ENCODE measurements around the gene PSMB1. TPM values are rescaled to one million over a fixed set of nuclear protein-coding genes. Genes with fewer than 3 reads are reported as not detected.

The PSMB1 gene
- total and polyA plus RNA-seq, 9 of the 15 experiments (the other 6 are each of a cell fraction or from before 2014, with no cell fraction given): 447 to 2,953 (median 884) TPM

GRCh38 chr6:170536671-170537070 lies 16.4 kb downstream of the PSMB1 start:
- in situ Hi-C loops (cut with MboI): no loop called here
- H3K4me3 ChIP-seq: no peak overlapping the region
- TF ChIP-seq SMAD2 (IDR thresholded peaks at IDR 0.05; ENCODE audit: low read depth, low read length): no peak
- no peak for TF ChIP-seq MECOM (CRISPR knock-in tag; IDR thresholded peaks at IDR 0.05)
- no peak for TF ChIP-seq NEUROD1 (IDR thresholded peaks at IDR 0.05; ENCODE audit: borderline replicate concordance, low read depth, low read length, partially characterized antibody)
- no peak for TF ChIP-seq MTA2 (IDR thresholded peaks at IDR 0.05; ENCODE audit: low read depth)
- TF ChIP-seq ZNF347 (CRISPR knock-in tag; IDR thresholded peaks at IDR 0.05; ENCODE audit: low read depth): no peak
- TF ChIP-seq ID3 (CRISPR knock-in tag; IDR thresholded peaks at IDR 0.05): no peak
- no peak for TF ChIP-seq ID3 (tag; IDR thresholded peaks at IDR 0.05)
- no peak for TF ChIP-seq RBBP5 (IDR thresholded peaks at IDR 0.05; ENCODE audit: borderline replicate concordance, insufficient read depth, low read length, poor library complexity, severe bottlenecking)
- TF ChIP-seq DMBX1 (CRISPR knock-in tag; IDR thresholded peaks at IDR 0.05; ENCODE audit: borderline replicate concordance): no peak
- no peak for TF ChIP-seq ZBTB17 (CRISPR knock-in tag; IDR thresholded peaks at IDR 0.05)
- TF ChIP-seq HMG20B (CRISPR knock-in tag; IDR thresholded peaks at IDR 0.05): no peak
- TF ChIP-seq ZKSCAN1 (IDR thresholded peaks at IDR 0.05; ENCODE audit: low read depth, low read length): no peak
- TF ChIP-seq RERE (CRISPR knock-in tag; IDR thresholded peaks at IDR 0.05; ENCODE audit: borderline replicate concordance): no peak
- TF ChIP-seq ZNF24 (IDR thresholded peaks at IDR 0.05): no peak
- no peak overlapping the region for H2AFZ ChIP-seq (ENCODE audit: low read depth, low read length)
- BruUV-seq (replicated peaks): no TSS peak
- intact Hi-C loops (cut with micrococcal nuclease): no loop called here
- FAIRE-seq: no peak
- no peaks in the 10 kb centered on the region for H3K4me1 ChIP-seq (replicated peaks in 1 of 2; ENCODE audit: control insufficient read depth in 2 of 2, insufficient read depth in 2 of 2, low read length in 2 of 2)
- peak in 1 of 4 experiments; percentile 12 for DNase-seq (ENCODE audit: extremely low read depth in 1 of 4, low spot score in 3 of 4)
- no peak for ATAC-seq
- no peaks in the 10 kb centered on the region for H3K27me3 ChIP-seq (ENCODE audit: control insufficient read depth in 2 of 2, insufficient read depth in 2 of 2, low read length in 2 of 2)
- no peak overlapping the region for H3K27ac ChIP-seq (ENCODE audit: extremely low read depth, low read depth, low read length)
- ChIA-PET CTCF (ENCODE audit: low intra/inter-chr PET ratio) (no interaction called here), POLR2A (no interaction called here)
- WGBS (ENCODE audit: insufficient coverage, low coverage, missing lambda C conversion rate): 96% methylated on average over 5 of the region's 5 CpGs
- H3K4me2 ChIP-seq (ENCODE audit: insufficient read depth, low read length): no peak overlapping the region
- peaks cover 16% of the 10 kb centered on the region; the same call in 1 of the 2 replicates for H4K20me1 ChIP-seq (replicated peaks; ENCODE audit: control insufficient read depth, insufficient read depth, low read length)
- no peak overlapping the region for H3K9ac ChIP-seq (ENCODE audit: insufficient read depth in 1 of 2, low read depth in 2 of 2, low read length in 2 of 2)
- H3K36me3 ChIP-seq (ENCODE audit: control insufficient read depth, insufficient read depth, low read length): peaks cover 90% of the 10 kb centered on the region
- H3K79me2 ChIP-seq (ENCODE audit: control insufficient read depth, insufficient read depth, low read length): peaks cover 27% of the 10 kb centered on the region; the same call in 2 of the 3 replicates
- no peaks in the 10 kb centered on the region for H3K9me1 ChIP-seq (ENCODE audit: control insufficient read depth, insufficient read depth, low read length)
- no peaks in the 10 kb centered on the region for H3K9me3 ChIP-seq (replicated peaks; ENCODE audit: control insufficient read depth, insufficient read depth, low read depth, low read length)

Measured in K562 (cell line).